SK-N-DZ (cell line): ENCODE results near the gene DNAH9.

Experiments
- DNase-seq: peaks from one replicate; pipeline ENCODE4 v3.0.0-alpha.2; 2015; ENCODE audit warnings: low spot score

Gene DNAH9

DNA sequence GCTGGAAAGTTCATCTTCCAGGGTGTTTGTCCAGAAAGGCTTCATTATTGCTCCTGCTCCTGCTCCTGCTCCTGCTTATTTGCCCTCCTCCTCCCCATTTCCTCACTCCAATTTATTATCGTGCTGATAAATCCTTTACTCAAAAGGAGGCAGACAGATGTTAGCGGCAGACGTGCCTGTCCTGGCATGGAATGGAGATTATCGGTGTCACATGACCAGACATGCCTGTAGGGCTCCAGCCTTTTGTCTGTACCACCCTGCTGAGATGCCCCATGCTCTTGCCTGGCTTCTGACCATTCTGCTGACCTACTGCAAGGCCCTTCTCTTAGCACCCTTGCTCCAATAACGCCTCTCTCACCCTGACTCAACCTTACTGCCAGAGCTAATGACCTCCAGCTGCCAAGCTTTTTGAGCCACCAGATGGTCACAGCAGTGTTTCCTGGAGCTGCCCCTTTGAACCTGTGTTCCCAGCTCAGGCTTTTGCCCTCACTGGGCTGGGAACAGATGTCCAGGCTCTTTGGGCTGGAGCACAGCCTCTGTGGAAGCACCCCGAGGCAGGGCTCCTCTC, 12.8 kb downstream of the DNAH9 start:
- no peak for DNase-seq

DNA sequence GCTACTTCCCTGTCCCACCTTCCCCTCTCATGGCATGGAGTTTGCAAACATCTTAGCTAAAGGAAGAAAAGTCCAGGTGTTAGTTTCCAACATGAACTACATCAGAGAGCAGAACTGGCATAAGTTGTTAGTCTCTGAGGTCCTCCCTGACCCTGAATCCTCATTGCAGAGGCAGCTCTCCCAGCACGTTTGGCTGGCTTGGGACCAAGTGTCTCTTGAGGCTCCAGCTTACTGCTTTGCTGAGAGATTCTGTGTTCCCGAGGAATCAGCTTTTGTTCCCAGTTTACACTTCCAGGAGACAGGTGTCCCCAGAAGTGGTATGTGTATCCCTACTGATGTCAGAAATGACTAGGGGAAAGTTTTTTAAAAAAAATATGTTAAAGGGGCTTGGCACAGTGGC, 14.7 kb downstream of the DNAH9 start:
- DNase-seq = no peak

GRCh38 chr17:11618861-11619566, 20.7 kb downstream of the DNAH9 start:
- no peak for DNase-seq

GRCh38 chr17:11622492-11622891, 24.2 kb downstream of the DNAH9 start:
- no peak for DNase-seq

DNA sequence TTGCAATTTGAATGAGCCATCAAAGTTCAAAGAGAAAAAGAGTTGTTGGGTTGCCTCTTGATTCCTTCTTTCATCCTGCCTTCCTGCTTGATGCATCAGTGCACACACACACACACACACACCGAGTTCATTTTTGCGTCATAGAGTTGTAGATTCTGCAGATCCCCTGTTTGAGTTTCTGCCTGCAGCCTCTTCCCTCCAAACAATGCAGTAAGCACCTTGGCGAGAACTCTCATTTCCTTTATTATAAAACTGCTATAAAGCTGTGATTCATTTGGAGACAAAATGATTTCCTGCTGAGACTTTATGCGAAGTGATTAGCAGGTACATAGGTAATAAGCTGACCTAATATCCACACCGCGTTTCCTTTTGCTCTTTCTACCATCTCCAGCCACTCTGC, 26.7 kb downstream of the DNAH9 start:
- no peak for DNase-seq

- DNase-seq = no peak
Observed at GRCh38 chr17:11625878-11626277, 27.6 kb downstream of the DNAH9 start.

GRCh38 chr17:11627301-11627940, 29.2 kb downstream of the DNAH9 start:
- no peak for DNase-seq

GRCh38 chr17:11628374-11628773, 30.1 kb downstream of the DNAH9 start:
- no peak for DNase-seq

- DNase-seq = no peak
Observed at GRCh38 chr17:11628831-11629230, 30.6 kb downstream of the DNAH9 start.

DNA sequence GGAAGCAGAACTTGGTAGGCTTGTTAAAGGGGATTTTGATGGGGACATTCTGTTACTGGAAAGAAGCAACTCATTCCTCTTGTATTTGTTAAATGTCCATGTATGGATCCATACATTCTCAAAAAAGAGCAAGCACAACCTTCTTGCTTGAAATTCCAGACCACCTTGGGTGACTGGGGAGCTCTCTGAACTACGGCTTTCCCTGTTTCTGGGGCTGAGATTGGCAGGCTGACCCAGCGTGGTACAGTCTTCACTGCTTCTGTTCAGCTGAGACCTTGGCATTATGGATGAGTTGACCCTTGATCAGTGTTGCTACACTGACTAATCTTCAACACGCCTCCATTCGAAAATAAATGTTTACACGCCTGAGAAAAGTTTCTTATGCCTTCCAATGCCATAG, 38.5 kb downstream of the DNAH9 start:
- DNase-seq = no peak

DNA sequence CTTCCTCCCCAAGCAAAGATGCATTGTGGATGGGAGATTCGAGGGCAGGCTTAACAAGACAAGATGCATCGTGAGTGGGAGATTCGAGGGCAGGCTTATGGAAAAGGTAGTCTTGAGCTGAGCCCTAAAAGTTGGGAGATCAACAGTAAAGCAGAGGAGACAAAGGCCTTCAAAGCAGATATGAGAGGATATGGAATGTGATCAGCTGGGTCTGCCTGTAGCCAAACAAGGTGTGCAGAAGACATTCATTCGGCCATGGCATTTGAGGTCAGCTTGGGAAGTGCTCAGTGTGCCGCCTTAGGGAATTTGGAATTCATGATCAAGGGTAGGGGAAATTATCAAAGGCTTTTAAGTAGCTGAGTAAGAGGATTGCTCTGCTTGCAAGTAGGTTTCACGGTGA, 39.5 kb downstream of the DNAH9 start:
- DNase-seq = no peak

DNA sequence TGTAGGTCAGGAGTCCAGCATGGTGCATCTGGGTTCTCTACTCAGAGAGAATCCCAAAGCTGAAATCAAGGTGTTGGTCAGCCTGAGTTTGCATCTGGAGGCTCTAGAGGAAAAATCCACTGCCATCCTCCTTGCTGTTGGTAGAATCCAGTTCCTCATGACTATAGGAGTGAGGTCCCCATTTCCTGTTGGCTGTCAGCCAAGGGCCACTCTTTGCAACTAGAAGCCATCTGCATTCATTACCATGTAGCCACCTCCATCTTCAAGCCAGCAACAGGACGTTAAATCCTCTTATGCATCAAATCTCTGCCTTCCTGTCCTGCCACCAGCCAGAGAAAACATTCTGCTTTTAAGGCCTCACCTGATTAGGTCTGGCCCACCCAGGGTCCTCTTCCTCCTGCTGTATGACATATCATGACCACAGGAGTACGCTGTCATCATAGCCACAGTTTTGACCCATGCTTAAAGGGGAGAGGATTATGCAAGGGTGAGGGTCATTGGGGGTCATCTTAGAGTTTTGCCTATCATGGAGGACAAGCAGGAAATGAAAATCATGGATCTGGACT, 40.5 kb downstream of the DNAH9 start:
- DNase-seq = no peak

- no peak for DNase-seq
Observed at GRCh38 chr17:11639736-11640462, 41.6 kb downstream of the DNAH9 start.

DNA sequence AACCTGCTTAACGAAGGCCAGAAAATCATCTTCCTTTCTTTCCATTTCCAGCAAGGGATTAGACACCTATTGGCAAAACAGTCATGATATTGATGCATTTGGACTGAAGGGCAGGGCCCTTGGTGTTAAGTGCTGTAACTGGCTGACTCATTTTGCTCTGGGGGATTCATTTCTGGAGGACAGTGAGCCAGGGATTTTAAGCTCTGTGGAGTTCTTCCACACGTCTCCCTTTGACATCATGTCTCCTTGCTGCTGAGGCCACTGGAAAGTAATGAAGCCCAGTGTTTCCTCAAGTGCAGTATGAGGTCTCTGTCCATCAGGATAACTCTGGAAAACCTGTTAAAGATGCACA, 42.2 kb downstream of the DNAH9 start:
- no peak for DNase-seq

GRCh38 chr17:11641521-11642275, 43.4 kb downstream of the DNAH9 start:
- no peak for DNase-seq

- DNase-seq = no peak
Observed at GRCh38 chr17:11642655-11643054, 44.4 kb downstream of the DNAH9 start.

DNA sequence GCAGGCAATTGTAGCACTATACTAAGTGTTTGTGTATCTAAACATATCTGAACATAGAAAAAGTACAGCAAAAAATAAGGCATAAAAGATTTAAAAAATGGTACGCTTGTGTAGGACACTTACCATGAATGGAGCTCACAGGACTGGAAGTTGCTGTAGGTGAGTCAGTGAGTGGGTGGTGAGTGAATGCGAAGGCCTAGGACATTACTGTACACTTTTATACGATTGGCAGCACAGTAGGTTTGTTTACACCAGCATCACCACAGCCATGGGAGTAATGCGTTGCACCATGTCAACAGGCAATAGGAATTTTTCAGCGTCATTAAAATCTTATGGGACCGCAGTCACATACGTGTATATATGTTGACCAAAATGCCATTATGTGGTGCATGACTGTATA, 45.6 kb downstream of the DNAH9 start:
- no peak for DNase-seq

- DNase-seq = peak; percentile 65
Observed at GRCh38 chr17:11644265-11645212, 46.3 kb downstream of the DNAH9 start.

DNA sequence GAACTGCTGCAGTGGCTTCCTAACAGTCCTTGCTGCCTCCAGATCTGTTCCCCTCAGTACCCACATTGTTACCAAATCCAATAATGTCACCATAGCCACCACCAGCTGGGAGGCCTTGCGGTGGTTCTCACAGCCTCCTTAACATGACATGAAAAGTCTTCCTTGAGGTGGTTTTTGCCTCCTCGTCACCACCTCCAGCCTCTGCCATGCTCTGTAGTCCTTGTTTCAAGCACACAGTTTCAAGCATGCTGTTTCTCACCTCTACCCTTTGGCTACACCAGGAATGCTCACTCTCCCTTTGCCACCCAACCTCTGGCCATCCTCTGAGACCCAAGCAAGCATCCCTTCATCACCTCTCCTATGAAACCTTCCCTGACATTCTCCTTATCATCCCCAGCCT, 47.2 kb downstream of the DNAH9 start:
- no peak for DNase-seq

- DNase-seq = no peak
Observed at GRCh38 chr17:11651089-11651488, 52.8 kb downstream of the DNAH9 start.
